ENCODE measurements around the gene KCTD1.

The KCTD1 gene

DNA sequence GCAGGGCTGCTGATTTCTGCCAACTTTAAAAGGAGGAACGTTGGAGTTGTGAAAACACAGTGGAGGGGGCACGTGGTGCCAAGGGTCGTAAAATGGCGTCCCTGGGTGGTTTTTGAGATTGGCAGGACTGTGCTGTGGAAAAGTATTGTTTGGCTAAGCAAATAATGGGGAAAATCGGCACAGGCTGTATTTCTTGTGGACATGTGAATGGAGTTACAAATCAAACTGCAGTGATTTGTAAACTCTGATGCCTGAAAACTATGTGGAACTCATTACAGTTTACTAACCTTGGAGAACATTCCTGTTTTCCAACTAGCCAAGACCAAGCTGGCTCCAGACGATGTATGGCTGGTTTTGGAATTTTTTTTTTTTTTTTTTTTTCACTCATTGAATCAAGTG, 68.7 kb downstream of the KCTD1 start:
- no peak for DNase-seq

DNA sequence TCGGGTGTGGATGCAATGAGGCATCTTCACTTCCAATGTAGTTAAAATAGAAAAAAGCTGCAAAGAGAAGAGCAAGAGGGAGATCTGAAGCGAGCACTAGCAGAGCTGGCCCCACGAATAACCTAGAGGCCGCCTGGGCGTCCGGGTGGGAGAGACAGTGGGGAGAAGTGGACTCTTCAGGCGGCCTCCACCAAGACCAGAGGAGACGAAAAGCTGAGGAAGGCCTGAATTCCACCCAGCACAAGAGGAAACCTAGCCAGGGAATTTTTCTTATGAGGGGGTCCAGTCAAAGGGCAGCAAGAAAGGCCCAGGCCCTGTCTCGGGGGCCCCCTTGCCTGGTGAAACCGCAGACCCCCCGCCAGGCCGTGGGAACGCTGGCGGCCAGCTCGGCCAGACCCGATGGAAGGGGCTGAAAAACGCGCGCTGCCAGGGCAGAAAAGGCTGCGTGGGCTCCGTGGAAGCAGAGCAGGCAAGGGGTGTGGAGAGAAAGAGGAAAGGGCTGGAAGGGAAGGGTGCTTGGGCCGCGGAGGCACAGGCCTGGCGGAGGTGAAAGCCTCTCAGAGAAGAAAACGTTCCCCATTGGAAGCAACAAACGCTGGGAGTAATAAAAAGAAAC, 69.2 kb downstream of the KCTD1 start:
- no peak for DNase-seq

DNA sequence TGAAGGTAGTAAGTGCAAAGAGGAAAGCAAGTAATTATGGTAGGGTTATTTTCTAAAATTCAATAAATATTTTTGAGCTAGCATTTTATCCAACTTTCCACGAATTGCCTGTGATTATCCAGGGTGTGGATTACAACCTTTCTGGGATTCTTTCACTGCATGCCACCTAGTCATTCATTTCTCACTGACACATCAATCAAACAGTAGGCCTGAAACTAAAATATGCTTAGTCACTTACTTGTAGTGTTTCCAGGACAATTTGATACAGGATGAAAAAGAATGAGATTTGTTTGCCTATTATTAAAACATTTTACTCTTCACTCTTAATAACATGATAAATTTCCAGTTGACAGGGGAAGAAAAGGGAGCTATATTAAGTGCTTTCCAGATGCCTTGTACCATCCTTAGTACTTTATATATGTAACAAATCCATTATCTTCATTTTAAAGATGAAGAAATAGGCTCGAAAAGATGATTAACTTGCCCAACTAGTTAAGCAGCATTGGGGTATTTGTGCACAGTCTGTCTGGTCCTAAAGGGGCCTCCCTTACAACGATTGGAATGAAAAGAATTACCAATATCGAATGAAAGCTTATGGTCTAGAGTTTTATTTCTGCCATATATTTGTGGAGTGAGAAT, 70.4 kb downstream of the KCTD1 start:
- DNase-seq = no peak

DNA sequence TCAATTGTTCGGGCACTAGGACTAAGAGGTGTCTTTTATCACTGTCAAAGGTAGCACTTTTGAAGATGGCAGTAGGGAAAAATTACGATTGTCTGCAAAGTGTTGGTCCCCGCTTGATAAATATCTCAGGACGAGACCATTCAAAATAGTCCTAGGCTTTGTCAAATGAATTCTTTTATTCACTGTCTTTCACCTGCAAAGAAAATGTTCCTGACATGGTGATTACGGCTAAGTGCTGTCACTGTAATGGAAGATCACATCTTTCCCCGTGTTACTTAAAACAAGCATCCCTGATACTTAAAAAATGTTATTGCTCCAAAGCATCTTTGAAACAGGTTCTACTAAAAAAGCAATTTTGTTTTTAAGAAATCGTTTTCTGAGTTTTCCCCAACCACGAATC, 71.7 kb downstream of the KCTD1 start:
- DNase-seq = no peak

DNA sequence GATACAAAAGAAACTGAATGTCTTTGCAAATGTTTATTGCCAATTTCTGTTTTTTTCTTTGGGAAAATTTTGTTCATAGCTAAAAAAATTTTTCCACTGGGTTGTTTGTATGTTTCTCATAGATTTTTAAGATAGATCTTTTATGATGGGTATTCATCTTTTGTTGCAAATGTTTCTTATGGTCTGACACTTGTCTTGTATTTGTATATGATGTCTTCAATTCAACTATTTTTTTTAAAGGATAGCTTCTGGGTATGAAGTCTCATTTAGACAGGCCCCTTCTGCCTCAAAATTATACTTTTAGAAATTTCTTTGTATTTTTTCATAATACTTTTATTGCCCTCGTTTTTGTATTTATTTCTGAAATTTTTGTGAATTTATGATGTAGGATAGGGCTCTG, 73.8 kb downstream of the KCTD1 start:
- DNase-seq = no peak

DNA sequence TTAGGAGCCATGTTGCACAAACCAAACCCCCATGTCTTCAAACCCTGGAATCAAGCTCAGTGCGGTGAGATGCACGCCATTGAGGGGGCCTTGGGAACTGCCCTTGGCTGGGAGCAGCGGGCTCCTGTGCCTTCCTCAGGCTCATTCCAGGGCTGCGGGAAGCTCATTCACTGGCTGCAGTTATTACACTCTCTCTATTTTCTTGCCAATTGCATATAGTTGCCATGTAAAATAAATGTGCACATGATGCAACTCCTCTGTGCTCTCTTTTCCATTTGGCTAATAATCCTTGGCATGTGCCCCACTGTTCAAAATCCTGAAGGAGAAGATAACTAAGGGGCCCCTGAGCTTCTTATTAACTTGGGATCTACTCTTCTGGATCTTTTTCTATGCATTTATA, 74.7 kb downstream of the KCTD1 start:
- no peak for DNase-seq

DNA sequence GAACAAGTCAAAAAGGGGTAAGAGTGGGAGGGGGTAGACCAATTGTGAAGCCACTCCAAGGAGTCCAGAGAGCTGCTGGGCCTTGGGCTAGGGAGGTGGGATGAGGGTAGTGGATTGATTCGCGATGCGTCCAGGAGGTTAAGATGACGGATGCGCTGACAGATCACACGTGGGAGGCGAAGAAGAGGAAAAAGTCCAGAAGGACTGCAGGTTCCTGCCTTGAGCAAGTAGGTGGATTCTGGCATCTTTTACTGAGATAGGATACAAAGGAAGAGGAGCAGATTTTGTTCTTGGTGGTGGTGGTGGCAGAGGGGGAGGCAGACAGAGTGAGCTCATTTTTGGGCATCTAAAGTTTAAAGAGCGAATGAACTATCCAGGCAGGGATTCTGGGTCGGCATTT, 76.5 kb downstream of the KCTD1 start:
- DNase-seq = no peak

DNA sequence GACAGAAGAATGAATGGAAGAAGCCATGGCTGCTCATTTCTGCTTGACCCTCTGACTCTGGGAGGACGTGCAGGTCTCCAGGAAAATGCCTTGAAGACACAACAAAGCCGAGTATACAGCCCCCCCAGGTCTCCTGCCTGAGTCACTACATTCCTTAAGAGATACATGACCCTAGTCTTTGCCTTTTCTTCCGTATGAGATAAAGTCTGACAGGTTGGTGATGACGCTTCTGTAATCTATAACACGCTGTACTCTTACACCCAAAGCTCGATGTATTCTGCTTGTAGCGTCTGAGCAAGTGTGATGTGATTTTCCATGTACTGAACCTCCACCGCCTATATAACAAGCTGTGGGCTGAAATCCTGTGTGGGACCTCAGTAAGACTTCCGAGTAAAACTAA, 77.3 kb downstream of the KCTD1 start:
- DNase-seq = no peak

DNA sequence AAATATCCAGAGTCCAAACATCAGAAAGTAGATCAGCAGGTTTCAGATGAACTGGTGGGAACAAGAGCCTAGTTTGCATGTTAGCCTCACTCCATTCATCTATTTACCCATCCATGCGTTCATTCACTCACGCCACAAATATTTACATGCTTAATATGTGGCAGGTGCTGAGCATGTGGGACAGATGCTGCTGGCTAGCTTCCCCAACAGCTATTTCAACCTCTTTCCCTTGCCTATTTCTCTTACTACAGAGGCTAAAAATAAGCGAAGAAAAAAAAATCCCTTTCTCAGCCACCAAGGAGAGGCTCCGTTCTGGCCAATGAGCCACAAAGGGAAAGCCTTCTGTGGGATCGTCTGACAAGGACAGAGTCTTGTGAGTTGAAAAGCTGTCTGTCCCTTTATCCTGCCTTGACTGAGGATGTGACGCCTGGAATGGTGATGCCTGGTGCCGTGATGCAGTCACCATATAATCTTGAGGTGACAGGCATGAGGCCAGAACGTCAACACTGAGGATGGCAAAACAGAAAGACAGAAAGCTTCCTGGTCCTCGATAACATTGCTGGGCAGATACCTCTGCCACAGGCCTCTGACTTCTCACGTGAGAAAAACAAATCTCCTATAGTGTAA, 78.2 kb downstream of the KCTD1 start:
- no peak for DNase-seq

DNA sequence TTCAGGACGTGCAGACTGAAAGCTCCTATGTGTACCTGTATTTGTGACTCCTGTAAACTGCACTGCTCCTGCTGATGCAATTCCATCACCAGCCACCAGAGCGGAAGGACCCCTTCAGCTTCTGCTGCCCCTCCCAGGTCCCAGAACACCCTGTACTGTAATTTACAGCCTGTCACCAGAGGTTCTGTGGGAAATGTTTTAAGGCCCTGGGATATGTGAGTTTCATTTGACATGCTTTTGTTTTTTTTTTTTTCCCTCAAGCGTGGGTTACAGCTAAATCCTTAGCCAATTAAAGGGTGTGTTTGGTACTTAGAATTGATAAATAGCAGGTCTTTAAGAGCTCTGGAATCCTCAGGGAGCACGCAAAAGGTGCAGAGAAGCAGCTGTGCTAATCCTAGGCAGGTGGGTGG, 79.4 kb downstream of the KCTD1 start:
- DNase-seq = no peak

DNA sequence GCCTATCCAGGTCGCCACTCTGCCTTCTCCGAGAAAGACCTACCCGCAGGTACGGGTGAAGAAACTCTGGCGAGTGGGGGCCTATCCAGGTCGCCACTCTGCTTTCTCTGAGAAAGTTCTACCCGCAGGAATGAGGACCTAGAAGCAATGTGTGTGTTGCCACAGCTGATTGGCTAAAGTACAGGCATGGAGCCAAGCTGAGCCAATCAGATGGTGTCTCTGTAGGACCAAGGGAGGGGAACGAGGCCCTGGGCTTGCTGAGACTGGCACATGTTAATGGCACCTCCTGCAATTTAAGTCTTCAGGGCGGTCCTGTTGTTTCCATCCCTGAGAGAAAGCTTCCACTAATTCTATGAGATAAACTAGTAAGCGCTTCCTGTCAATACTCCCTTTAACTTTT, 82.3 kb downstream of the KCTD1 start:
- DNase-seq = no peak

DNA sequence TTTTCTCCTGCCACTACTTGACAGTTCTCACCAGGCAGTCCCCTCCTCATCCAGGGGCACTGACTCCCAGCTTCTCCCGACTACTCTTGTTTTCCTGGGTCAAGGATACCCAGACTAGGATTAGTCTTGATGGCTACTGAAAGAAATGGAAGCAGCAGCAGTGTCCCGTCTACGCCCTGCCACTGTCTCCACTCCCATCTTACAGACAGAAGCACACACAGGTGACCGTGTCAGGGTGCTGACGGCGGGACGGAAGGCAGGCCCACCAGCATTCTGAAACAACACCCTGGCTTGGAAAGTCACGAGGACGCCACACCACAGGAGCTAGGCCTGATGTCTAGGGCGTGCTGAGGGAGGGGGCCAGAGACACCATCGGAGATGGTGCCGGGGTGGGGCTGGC, 82.9 kb downstream of the KCTD1 start:
- DNase-seq = no peak

DNA sequence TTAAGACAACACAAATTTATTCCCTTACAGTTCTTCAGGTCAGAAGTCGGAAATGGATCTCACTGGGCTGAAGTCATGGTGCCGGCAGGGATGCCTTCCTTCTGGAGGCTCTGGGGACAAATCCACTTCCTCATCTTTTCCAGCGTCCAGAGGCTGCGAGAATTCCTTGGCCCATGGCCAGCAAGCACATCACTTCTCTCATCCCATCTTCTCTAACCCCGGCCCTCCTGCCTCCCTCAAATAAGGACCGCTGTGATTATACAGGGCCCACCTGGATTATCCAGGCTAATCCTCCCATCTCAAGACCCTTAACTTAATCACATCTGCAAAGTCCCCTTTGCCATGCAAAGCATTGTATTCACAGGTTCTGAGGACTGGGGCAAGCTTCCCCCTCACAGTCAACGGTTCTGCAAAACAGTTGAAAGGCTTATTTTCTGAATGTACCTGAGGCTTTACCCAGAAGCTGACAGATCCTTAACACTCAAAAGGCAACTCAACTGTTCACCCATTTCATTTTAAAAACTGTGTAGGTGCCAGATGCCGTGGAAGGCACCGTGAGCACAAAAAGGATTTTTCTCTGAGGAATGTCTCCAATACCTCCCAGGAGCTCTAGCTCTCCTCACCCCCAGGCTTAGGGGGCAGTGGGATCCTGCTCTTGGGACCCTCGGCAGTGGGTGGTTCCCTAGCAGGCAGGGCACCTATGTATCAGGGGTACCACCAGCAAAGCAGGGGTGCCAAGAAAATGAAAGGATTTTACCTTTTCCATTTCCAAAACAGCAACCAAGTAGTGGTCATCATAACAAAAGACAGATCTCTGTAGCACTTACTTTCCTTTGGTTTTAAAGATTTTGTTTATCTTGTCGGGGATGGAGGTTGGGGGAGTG, 84.0 kb downstream of the KCTD1 start:
- DNase-seq = no peak

DNA sequence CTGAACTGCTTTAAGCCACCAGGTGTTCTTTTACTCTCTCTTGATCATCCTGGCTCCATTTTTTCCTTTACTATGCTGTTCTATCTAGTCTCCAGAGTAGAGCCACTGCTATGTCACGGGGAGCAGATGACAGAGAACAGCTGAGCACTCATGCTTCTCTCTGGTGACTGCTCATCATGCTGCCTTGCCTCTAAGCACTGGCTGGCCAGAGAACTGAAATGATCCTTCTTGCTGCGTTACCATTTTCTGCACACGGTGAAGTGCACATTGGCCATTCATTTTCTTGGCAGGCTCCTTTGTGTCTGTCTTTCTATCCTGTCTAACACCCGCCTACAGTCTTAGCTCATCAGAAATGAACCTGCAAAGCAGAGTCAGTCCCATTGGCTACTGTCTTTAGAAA, 86.0 kb downstream of the KCTD1 start:
- no peak for DNase-seq

DNA sequence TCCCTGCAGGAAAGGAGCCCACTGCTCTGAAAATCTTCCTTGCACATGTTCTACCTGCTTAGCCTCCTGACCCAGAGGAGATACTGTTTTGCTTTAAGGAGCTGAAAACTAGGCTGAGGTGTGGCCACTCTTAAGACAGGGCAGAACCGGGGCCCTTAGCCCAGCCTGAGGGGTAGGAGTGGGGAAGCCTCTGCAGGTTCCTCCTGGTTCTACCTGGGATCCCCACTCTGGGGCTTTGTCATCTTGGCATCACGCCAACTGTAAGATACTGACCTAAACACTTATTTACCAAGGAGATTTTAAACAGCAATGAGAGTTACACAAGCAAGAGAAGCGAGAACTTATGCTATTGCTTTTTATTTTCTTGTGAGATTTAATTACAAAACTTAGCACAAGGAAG, 86.9 kb downstream of the KCTD1 start:
- DNase-seq = no peak

DNA sequence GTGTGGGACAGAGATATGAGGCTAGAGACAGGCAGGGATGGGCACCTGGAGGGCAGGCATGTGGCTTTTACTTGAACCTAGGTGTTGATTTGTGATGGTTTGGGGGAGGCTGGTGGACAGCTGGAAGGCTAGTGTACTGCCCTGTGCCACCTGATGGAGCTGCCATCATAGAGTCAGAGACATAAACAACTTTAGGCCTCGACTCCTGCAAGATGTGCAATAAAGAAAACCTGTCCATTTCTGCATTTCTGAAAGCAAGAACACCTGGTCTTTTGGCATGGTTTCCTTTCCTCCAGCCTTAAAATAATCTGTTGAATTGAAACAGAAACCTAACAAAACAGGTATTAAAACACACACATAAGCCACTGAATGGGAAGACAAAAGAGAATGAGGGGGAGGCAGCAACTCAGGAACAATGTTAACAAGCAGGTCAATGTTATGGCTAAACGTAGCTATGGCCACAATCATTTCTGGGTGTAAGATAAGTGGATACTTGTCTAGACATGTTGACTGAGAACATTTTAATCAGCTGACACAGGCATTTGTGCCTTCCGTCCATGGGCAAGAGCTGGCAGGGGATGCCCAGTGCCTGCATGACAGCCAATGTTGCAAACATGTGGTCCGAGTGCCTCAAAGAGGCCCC, 87.8 kb downstream of the KCTD1 start:
- no peak for DNase-seq

DNA sequence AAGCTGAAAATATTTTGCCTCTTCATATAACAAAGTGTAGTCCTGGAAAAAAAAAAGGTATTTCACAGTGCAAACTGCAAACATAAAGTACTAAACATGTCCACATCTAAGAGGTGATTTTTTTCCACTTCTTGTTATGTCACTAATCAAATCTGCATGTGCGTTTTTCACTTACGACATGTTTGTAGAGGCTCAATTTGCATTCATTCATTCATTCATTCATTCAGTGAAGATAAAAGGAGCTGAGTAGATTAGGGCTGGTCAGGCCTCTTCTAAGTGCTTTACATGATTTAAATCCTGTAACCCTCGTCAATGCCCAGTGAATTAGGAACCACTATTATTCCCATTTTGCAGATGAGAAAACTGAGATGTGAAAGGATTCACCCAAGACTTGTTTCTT, 88.5 kb downstream of the KCTD1 start:
- no peak for DNase-seq

DNA sequence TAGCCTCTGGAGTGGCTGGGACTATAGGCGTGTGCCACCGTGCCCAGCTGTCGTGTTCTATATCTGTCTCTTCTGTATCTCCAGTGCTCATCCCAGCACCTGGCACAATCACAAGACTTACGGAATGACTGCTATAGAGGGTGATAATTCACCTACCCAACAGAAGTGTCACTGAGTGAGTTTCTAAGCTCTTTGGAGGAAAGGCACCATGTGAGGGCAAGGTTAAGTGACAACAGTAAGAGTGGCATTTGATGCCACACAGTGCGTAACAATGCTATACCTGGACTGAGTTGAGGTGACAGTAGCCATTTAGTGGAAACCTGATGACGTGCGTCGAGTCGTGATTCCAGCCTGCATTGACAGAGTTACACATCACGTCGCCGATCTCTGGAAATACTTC, 89.0 kb downstream of the KCTD1 start:
- no peak for DNase-seq

DNA sequence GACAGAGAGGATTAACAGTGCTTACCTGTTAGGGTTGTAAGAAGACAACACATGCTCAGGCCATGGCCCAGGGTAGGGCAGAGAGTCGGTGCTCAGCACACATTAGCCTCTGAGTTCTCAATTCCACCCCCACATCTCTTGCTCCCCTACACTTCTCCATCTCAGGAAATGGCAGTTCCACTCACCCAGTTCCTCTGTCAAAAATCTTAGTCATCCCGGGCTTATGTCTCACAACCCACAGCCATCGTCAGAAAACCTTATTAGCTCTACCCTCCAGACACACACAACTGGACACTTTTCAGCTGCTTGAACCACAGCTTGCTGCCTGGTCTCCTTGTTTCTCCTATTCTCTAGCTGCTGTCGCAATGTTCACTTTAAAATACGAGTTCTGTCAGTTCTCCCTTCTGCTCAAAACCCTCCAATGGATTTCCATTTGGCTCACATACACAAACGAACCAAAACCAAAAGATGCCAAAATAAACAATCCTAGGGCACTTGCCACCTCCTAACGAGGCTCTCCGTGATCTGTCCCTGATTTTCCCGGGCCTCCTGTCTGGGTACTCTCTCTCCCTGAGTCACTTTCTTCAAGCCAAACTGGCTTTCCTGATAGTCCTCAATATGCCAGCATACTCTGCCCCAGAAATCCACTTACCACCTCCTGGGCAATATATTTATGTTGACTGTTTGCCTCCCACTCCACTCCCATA, 89.7 kb downstream of the KCTD1 start:
- DNase-seq = no peak

DNA sequence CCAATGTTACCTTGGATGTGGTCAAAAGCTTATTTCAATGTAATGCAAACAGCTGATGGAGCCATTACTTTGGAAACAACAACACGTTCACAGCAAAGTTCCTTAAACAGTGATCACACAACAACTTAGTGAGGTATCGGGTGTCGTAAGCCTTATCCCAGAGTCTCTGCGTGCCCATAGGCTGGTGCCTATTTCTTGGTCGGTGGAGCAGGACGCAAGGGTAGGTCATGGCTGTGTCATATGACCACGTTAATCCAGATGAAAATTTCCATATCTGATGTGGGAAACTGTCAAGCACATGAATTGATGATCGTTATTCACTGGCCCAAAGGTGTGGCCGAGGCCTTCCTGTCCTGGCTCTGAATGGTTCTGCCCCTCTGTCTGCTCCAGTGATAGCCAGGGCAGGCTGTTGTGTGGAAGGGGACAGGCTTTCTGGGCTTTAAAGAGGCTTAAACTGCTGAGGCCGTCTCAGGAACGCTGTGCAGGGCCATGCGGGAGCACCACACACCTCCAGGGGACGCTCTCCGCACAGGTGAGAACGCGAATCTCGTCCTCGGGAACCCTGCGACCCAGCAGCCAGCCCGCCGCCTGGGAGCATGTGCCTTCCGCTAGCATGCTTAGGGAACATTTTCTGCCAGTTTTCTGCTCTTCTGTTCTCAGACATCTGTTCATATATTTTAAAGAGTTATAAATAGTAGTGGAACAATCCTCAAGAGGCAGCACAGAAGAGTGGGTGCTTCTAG, 90.6 kb downstream of the KCTD1 start:
- no peak for DNase-seq

DNA sequence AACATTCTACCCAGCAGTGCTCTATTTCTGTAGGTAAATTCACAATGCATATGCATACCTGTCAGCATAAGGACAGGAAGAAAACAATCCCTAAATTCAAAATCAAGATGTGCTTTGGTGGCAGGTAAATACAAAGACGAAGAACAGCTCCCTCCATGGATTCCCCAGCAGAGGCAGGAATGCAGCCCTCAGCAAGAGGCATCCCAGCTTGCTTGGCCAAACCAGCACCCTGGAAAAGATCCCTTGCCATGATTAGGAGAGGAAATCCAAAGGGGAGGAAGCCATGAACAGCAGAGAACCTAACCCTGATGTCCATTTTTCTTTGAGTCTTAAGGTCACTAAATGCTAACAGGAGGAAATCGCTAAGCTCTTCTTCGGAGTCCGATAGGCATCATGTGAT, 91.2 kb downstream of the KCTD1 start:
- no peak for DNase-seq

DNA sequence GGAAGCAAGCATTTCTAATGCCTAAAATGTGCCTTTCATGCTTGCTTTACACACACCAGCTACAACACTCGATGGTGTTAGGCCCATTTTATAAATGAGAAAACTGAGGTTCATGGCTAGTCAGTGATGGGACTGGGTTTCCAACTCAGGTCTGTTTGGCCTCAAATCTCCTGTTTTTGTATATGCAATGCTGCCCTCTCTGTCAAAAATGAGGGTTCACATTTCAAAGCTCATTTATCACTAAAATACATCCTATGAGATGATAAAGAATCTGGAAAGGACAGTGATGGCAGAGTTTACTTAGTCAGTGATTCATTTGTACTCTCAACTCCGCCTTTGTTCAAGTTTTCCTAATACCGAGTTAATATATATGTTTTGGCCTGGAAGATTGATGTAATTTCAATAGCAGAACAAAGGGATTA, 92.3 kb downstream of the KCTD1 start:
- DNase-seq = no peak
